Mammary epithelial cell (primary cell): ENCODE data around the gene CHCHD5.

Source experiments
- CTCF ChIP-seq, 2 donors: IDR thresholded peaks in 1 of 2; conservative IDR thresholded peaks in 1 of 2; 2 replicates each; pipeline ENCODE4 v1.5.1; 2011 to 2012; ENCODE audit warnings: inconsistent platforms in 2 of 2, low read length in 2 of 2, mild to moderate bottlenecking in 2 of 2, control low read depth in 1 of 2, low read depth in 1 of 2; ENCODE audit not compliant: insufficient read depth in 1 of 2; ENCODE audit errors: extremely low read depth in 1 of 2
- EZH2 ChIP-seq: IDR thresholded peaks from 2 replicates; pipeline ENCODE4 v1.6.1; 2012; ENCODE audit warnings: low read length, inconsistent platforms, borderline replicate concordance

GRCh38 chr2:112541315-112542122, 42.9 kb upstream of the CHCHD5 start:
- TF ChIP-seq CTCF (conservative IDR thresholded peaks at IDR 0.05 in 1 of 2, IDR thresholded peaks at IDR 0.05 in 1 of 2; ENCODE audit: extremely low read depth in 1 of 2, insufficient read depth in 1 of 2, low read depth in 1 of 2, low read length in 2 of 2) = no peak
- no peak for TF ChIP-seq EZH2
